ENCODE data around the gene KCNMA1. TPM values are rescaled to one million over a fixed set of nuclear protein-coding genes. Genes with fewer than 3 reads are reported as not detected.
"Not testable (repeated sequence)": the region's sequence is repeated elsewhere in the genome, so short reads cannot be mapped to it uniquely, and the experiment has no call there.

Gene KCNMA1
- total and polyA plus RNA-seq, 3 donors from 2014 or later: 13.6 to 36.1 (median 24.7) TPM

DNA sequence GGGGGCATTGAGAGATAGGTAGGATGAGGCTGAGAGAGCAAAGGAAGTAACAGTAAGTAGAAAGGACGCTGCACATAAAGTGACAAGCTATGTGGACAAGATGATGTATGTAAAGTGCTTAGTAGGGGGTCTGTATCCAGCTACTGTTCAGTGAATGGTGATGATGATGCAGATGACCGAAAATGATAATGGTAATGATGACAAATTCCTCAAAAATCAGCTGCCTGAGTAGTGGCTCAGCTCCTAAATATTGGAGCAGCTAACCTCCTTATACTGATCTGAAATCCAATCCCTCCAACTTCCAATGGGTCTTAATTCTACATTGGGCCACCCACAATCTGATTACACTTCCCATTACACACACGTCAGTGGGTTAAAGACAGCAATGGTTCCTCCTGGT, 27.1 kb upstream of the KCNMA1 start:
- intact Hi-C loops (cut with DNase I; ENCODE audit: low total_unique reads): no loop called here
- Histone ChIP-seq H3K27ac (no peak overlapping the region), H3K9me3 (no peaks in the 10 kb centered on the region), H3K27me3 (no peaks in the 10 kb centered on the region), H3K4me1 (no peaks in the 10 kb centered on the region), H3K36me3 (ENCODE audit: low read depth, missing control alignments) (no peaks in the 10 kb centered on the region), H3K4me3 (no peak overlapping the region)
- no peak for DNase-seq
- WGBS, 2 donors: 75 to 98% methylated on average over 3 of the region's 3 CpGs
- TF ChIP-seq POLR2A (IDR thresholded peaks at IDR 0.05): no peak
- no peak for TF ChIP-seq CTCF (IDR thresholded peaks at IDR 0.05)

DNA sequence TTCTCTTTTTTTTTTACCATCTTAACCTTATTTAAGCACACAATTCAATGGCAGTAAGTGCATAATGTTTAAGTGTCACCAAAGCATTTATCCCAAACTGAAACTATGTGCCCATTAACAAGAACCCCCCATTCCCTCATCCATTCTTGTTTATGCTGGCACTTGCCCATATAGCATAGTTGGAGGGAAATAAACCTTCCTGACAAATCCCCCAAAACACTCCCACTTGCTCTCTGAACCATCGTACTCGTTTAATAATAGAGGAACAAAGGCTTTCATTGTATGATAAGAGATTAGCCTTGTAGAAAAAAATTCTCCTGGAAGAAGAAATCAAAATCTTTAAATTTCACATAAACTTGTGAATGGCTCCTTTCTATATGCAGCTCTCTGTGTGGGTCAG, 26.4 kb upstream of the KCNMA1 start:
- DNase-seq: no peak
- no peak overlapping the region for H3K4me3 ChIP-seq
- H3K9me3 ChIP-seq: no peaks in the 10 kb centered on the region
- intact Hi-C loops (cut with DNase I; ENCODE audit: low total_unique reads): no loop called here
- H3K27me3 ChIP-seq: no peaks in the 10 kb centered on the region
- WGBS, 2 donors: 30 to 36% methylated on average over 2 of the region's 2 CpGs
- no peaks in the 10 kb centered on the region for H3K4me1 ChIP-seq
- TF ChIP-seq POLR2A (IDR thresholded peaks at IDR 0.05): no peak
- no peak overlapping the region for H3K27ac ChIP-seq
- no peaks in the 10 kb centered on the region for H3K36me3 ChIP-seq (ENCODE audit: low read depth, missing control alignments)

GRCh38 chr10:77661674-77662073, 24.1 kb upstream of the KCNMA1 start:
- H3K27ac ChIP-seq: no peak overlapping the region
- WGBS, 2 donors: 62 to 72% methylated on average over 6 of the region's 6 CpGs
- intact Hi-C loops (cut with DNase I; ENCODE audit: low total_unique reads): no loop called here
- H3K36me3 ChIP-seq (ENCODE audit: low read depth, missing control alignments): no peaks in the 10 kb centered on the region
- no peaks in the 10 kb centered on the region for H3K4me1 ChIP-seq
- TF ChIP-seq CTCF (IDR thresholded peaks at IDR 0.05) (no peak), POLR2A (IDR thresholded peaks at IDR 0.05) (no peak)
- H3K9me3 ChIP-seq: no peaks in the 10 kb centered on the region
- H3K27me3 ChIP-seq: no peaks in the 10 kb centered on the region
- no peak for DNase-seq
- H3K4me3 ChIP-seq: no peak overlapping the region

- no peaks in the 10 kb centered on the region for H3K36me3 ChIP-seq (ENCODE audit: low read depth, missing control alignments)
- intact Hi-C loops (cut with DNase I; ENCODE audit: low total_unique reads): no loop called here
These were observed 23.5 kb upstream of the KCNMA1 start for GRCh38 chr10:77661100-77661499.

DNA sequence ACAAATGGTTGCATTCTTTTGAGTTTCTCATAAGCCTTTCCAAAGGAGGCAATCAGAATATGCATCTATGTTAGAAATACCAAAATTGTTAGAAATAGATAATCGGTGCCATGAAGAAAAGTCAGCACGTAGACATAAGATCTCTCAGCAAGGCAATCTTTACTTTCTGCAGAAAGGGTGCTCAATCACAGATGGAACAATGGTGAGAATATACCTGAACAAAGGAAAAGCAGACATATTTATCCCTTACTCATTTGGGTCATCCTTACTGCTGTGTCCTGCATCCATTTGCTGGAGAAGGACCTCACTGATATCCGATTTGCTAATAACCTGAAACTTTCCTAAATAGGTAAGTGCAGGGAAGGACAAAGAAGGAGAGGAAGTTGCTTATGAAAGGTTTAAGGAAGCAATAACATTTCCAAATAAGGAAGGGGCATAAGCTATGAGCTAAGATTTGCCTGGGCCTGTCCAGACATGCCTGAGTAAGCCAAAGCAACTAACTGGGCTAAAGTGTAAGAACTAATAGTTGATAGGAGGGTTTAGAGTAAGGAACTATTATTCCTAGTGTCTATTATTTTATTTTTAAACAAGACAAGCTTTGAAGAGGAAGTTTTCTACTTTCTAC, 21.6 kb upstream of the KCNMA1 start:
- DNase-seq; H3K36me3 ChIP-seq (ENCODE audit: low read depth, missing control alignments); H3K4me3 ChIP-seq; H3K9me3 ChIP-seq; H3K4me1 ChIP-seq; H3K27me3 ChIP-seq; intact Hi-C loops (cut with DNase I; ENCODE audit: low total_unique reads); H3K27ac ChIP-seq: not testable (repeated sequence)
- 91 to 98% methylated on average over 3 of the region's 3 CpGs for WGBS, 2 donors

More at GRCh38 chr10:77661100-77661499, 23.5 kb upstream of the KCNMA1 start:
- Histone ChIP-seq H3K27me3 (no peaks in the 10 kb centered on the region), H3K4me3 (no peak overlapping the region), H3K4me1 (no peaks in the 10 kb centered on the region), H3K27ac (no peak overlapping the region), H3K9me3 (no peaks in the 10 kb centered on the region)
- TF ChIP-seq CTCF (IDR thresholded peaks at IDR 0.05) (no peak), POLR2A (IDR thresholded peaks at IDR 0.05) (no peak)
- 67 to 74% methylated on average over 3 of the region's 3 CpGs for WGBS, 2 donors
- no peak for DNase-seq

- intact Hi-C loops (cut with DNase I; ENCODE audit: low total_unique reads): no loop called here
These were observed 15.6 kb upstream of the KCNMA1 start for GRCh38 chr10:77653210-77653609.

More at GRCh38 chr10:77653210-77653609, 15.6 kb upstream of the KCNMA1 start:
- Histone ChIP-seq H3K4me1 (no peaks in the 10 kb centered on the region), H3K9me3 (no peaks in the 10 kb centered on the region), H3K27me3 (no peaks in the 10 kb centered on the region), H3K4me3 (no peak overlapping the region), H3K36me3 (ENCODE audit: low read depth, missing control alignments) (no peaks in the 10 kb centered on the region), H3K27ac (no peak overlapping the region)
- TF ChIP-seq POLR2A (IDR thresholded peaks at IDR 0.05) (no peak), CTCF (IDR thresholded peaks at IDR 0.05) (no peak)
- DNase-seq: no peak
